Mononuclear cell (primary cell): Measurements from ENCODE around the gene CYP2U1. TPM values are rescaled to one million over a fixed set of nuclear protein-coding genes. Genes with fewer than 3 reads are reported as not detected.

Experiments
- H3K27me3 ChIP-seq: 2 replicates; pipeline ENCODE4 v1.6.0; 2011; ENCODE audit warnings: low read length, control low read depth; ENCODE audit not compliant: insufficient read depth
- H3K4me1 ChIP-seq: 2 replicates; pipeline ENCODE4 v1.5.1; 2011; ENCODE audit warnings: mild to moderate bottlenecking, low read length, control low read depth; ENCODE audit not compliant: insufficient read depth
- H3K4me3 ChIP-seq: 2 replicates; pipeline ENCODE4 v1.5.1; 2011; ENCODE audit warnings: mild to moderate bottlenecking, low read length, moderate library complexity
- H3K9me3 ChIP-seq: 2 replicates; pipeline ENCODE4 v1.5.1; 2011; ENCODE audit warnings: low read depth, mild to moderate bottlenecking, control low read depth, low read length
- total RNA-seq: library from RNA; depleted of rRNA; stranded (reverse); fragments of >200 nt; gene quantifications from one replicate; pipeline ENCODE4 v1.2.3, GENCODE V29; 2012

Gene CYP2U1
- total RNA-seq = 4.0 TPM

GRCh38 chr4:107930821-107931774, at the start of gene CYP2U1:
Gene CYP2U1, plus strand, starts transcription at chr4:107931549. Its CDS starts 95 bp downstream, at chr4:107931644.
- Histone ChIP-seq H3K4me3 (peak within 1 kb of the TSS; percentile 61), H3K27me3 (no peaks in the 10 kb centered on the region), H3K4me1 (peaks cover 19% of the 10 kb centered on the region), H3K9me3 (no peaks in the 10 kb centered on the region)

GRCh38 chr4:107885865-107886264, 45.5 kb upstream of the CYP2U1 start:
- H3K4me1 ChIP-seq = no peaks in the 10 kb centered on the region
- no peak overlapping the region for H3K4me3 ChIP-seq
- H3K9me3 ChIP-seq = peaks cover 22% of the 10 kb centered on the region
- no peaks in the 10 kb centered on the region for H3K27me3 ChIP-seq

- peaks cover 22% of the 10 kb centered on the region for H3K9me3 ChIP-seq
- H3K4me1 ChIP-seq = no peaks in the 10 kb centered on the region
- H3K27me3 ChIP-seq = no peaks in the 10 kb centered on the region
- no peak overlapping the region for H3K4me3 ChIP-seq
Observed at GRCh38 chr4:107888237-107888636, 43.1 kb upstream of the CYP2U1 start.

- no peak overlapping the region for H3K4me3 ChIP-seq
- H3K27me3 ChIP-seq = no peaks in the 10 kb centered on the region
- H3K4me1 ChIP-seq = no peaks in the 10 kb centered on the region
- H3K9me3 ChIP-seq = peaks cover 22% of the 10 kb centered on the region
Observed at GRCh38 chr4:107890779-107891178, 40.6 kb upstream of the CYP2U1 start.

- Histone ChIP-seq H3K9me3 (peaks cover 22% of the 10 kb centered on the region), H3K4me3 (no peak overlapping the region), H3K27me3 (no peaks in the 10 kb centered on the region), H3K4me1 (no peaks in the 10 kb centered on the region)
Observed at GRCh38 chr4:107891299-107891698, 40.0 kb upstream of the CYP2U1 start.

- peaks cover 7% of the 10 kb centered on the region for H3K9me3 ChIP-seq
- no peak overlapping the region for H3K4me3 ChIP-seq
- H3K27me3 ChIP-seq = peaks cover 4% of the 10 kb centered on the region
- no peaks in the 10 kb centered on the region for H3K4me1 ChIP-seq
Observed at GRCh38 chr4:107893171-107894137, 37.9 kb upstream of the CYP2U1 start.

- no peaks in the 10 kb centered on the region for H3K4me1 ChIP-seq
- H3K27me3 ChIP-seq = peaks cover 4% of the 10 kb centered on the region
- no peaks in the 10 kb centered on the region for H3K9me3 ChIP-seq
- H3K4me3 ChIP-seq = no peak overlapping the region
Observed at GRCh38 chr4:107894138-107894603, 37.2 kb upstream of the CYP2U1 start.

GRCh38 chr4:107896158-107896645, 35.1 kb upstream of the CYP2U1 start:
- Histone ChIP-seq H3K4me3 (no peak overlapping the region), H3K9me3 (no peaks in the 10 kb centered on the region), H3K27me3 (peaks cover 4% of the 10 kb centered on the region), H3K4me1 (no peaks in the 10 kb centered on the region)

- Histone ChIP-seq H3K4me3 (no peak overlapping the region), H3K27me3 (peaks cover 4% of the 10 kb centered on the region), H3K9me3 (no peaks in the 10 kb centered on the region), H3K4me1 (no peaks in the 10 kb centered on the region)
Observed at GRCh38 chr4:107896646-107897045, 34.7 kb upstream of the CYP2U1 start.

- Histone ChIP-seq H3K4me3 (no peak overlapping the region), H3K9me3 (no peaks in the 10 kb centered on the region), H3K27me3 (peaks cover 4% of the 10 kb centered on the region), H3K4me1 (no peaks in the 10 kb centered on the region)
Observed at GRCh38 chr4:107897823-107898222, 33.5 kb upstream of the CYP2U1 start.

GRCh38 chr4:107900067-107900466, 31.3 kb upstream of the CYP2U1 start:
- Histone ChIP-seq H3K27me3 (peaks cover 4% of the 10 kb centered on the region), H3K4me3 (no peak overlapping the region), H3K4me1 (no peaks in the 10 kb centered on the region), H3K9me3 (no peaks in the 10 kb centered on the region)

- no peaks in the 10 kb centered on the region for H3K9me3 ChIP-seq
- H3K27me3 ChIP-seq = peaks cover 4% of the 10 kb centered on the region
- no peaks in the 10 kb centered on the region for H3K4me1 ChIP-seq
- no peak overlapping the region for H3K4me3 ChIP-seq
Observed at GRCh38 chr4:107900508-107900907, 30.8 kb upstream of the CYP2U1 start.

- no peak overlapping the region for H3K4me3 ChIP-seq
- no peaks in the 10 kb centered on the region for H3K4me1 ChIP-seq
- H3K9me3 ChIP-seq = no peaks in the 10 kb centered on the region
- H3K27me3 ChIP-seq = peaks cover 4% of the 10 kb centered on the region
Observed at GRCh38 chr4:107901213-107901934, 30.0 kb upstream of the CYP2U1 start.

- Histone ChIP-seq H3K9me3 (no peaks in the 10 kb centered on the region), H3K27me3 (no peaks in the 10 kb centered on the region), H3K4me1 (no peaks in the 10 kb centered on the region), H3K4me3 (no peak overlapping the region)
Observed at GRCh38 chr4:107902715-107903114, 28.6 kb upstream of the CYP2U1 start.
